Thyroid gland (tissue), 4 donors: Measurements from ENCODE around the gene SMG1.

Experiments used
- CTCF ChIP-seq, 6 experiments: fragments of 200-600 bp in 3 of 6; fragments of 450-650 bp in 3 of 6; sonication (generic) in 3 of 6; IDR thresholded peaks; one replicate each; pipeline ENCODE4 v1.5.1; 2016 to 2019; ENCODE audit warnings: antibody characterized with exemption in 6 of 6, mild to moderate bottlenecking in 2 of 6, inconsistent platforms in 1 of 6, moderate library complexity in 1 of 6
- POLR2A ChIP-seq, 2 donors: fragments of 450-650 bp; IDR thresholded peaks; one replicate each; pipeline ENCODE4 v1.6.1; 2017; ENCODE audit warnings: antibody characterized with exemption in 2 of 2, mild to moderate bottlenecking in 2 of 2, moderate library complexity in 1 of 2

- TF ChIP-seq POLR2A (IDR thresholded peaks at IDR 0.05) = no peak
- no peak for TF ChIP-seq CTCF (IDR thresholded peaks at IDR 0.05)
These were observed 15.3 kb upstream of the SMG1 start for GRCh38 chr16:18941471-18941870.
